ENCODE measurements around the gene ADCY6. TPM values are rescaled to one million over a fixed set of nuclear protein-coding genes. Genes with fewer than 3 reads are reported as not detected.

ADCY6 gene
- total and polyA plus RNA-seq, 7 experiments from 2014 or later, result 0.07 to 0.22 (median 0.08) TPM; not detected in 4

- Mint-ChIP-seq H3K4me1 (peaks cover 0 to 3% (median 0%) of the 10 kb centered on the region in 7 donors), H3K27me3 (peaks cover 7 to 15% (median 9%) of the 10 kb centered on the region in 5 donors), H3K9me3 (no peaks in the 10 kb centered on the region), H3K27ac (no peak overlapping the region), H3K36me3 (no peaks in the 10 kb centered on the region), H3K4me3 (no peak overlapping the region)
- ChIA-PET CTCF (interaction anchor here (1.6 kb wide), 1 partner anchor 14 kb away, joined by 7 read pairs; no protein-coding TSS in a partner anchor), POLR2A (no interaction called here)
- no peak overlapping the region for H3K27ac ChIP-seq (ENCODE audit: low read depth, low read length)
- H3K4me1 ChIP-seq (ENCODE audit: control insufficient read depth in 2 of 2, insufficient read depth in 2 of 2, low read length in 2 of 2), result no peaks in the 10 kb centered on the region
- intact Hi-C loops (cut with micrococcal nuclease), result no loop called here
- DNase-seq (no peak), ATAC-seq (no peak)
- no peaks in the 10 kb centered on the region for H3K9me3 ChIP-seq (ENCODE audit: control insufficient read depth in 2 of 3, low read length in 3 of 3)
- H3K36me3 ChIP-seq (ENCODE audit: control insufficient read depth in 2 of 3, insufficient read depth in 3 of 3, low read length in 3 of 3), result no peaks in the 10 kb centered on the region
- no peaks in the 10 kb centered on the region for H3K27me3 ChIP-seq (ENCODE audit: control insufficient read depth in 2 of 2, insufficient read depth in 2 of 2, low read length in 2 of 2)
- H3K4me3 ChIP-seq (ENCODE audit: low read length), result no peak overlapping the region
Measured at GRCh38 chr12:48780381-48781025, 8.4 kb downstream of the ADCY6 start.

- Histone ChIP-seq H3K36me3 (ENCODE audit: control insufficient read depth in 2 of 3, insufficient read depth in 3 of 3, low read length in 3 of 3) (no peaks in the 10 kb centered on the region), H3K9me3 (ENCODE audit: control insufficient read depth in 2 of 3, low read length in 3 of 3) (no peaks in the 10 kb centered on the region), H3K4me1 (ENCODE audit: control insufficient read depth in 2 of 2, insufficient read depth in 2 of 2, low read length in 2 of 2) (no peaks in the 10 kb centered on the region), H3K27ac (ENCODE audit: low read depth, low read length) (no peak overlapping the region), H3K4me3 (ENCODE audit: low read length) (no peak overlapping the region), H3K27me3 (ENCODE audit: control insufficient read depth in 2 of 2, insufficient read depth in 2 of 2, low read length in 2 of 2) (no peaks in the 10 kb centered on the region)
- peaks cover 0 to 3% (median 0%) of the 10 kb centered on the region in 7 donors for H3K4me1 Mint-ChIP-seq
- DNase-seq, result no peak
- H3K27ac Mint-ChIP-seq, result no peak overlapping the region
- H3K9me3 Mint-ChIP-seq, result no peaks in the 10 kb centered on the region
- POLR2A ChIA-PET, result no interaction called here
- intact Hi-C loops (cut with micrococcal nuclease), result no loop called here
- H3K27me3 Mint-ChIP-seq, result peaks cover 1 to 10% (median 4%) of the 10 kb centered on the region in 5 donors
- no peaks in the 10 kb centered on the region for H3K36me3 Mint-ChIP-seq
- no peak for ATAC-seq
- H3K4me3 Mint-ChIP-seq, result no peak overlapping the region
- CTCF ChIA-PET, result interaction anchor here (0.6 to 1.6 kb wide), 3 partner anchors 12 to 113 kb away, joined by 3 to 7 read pairs (median 3); no protein-coding TSS in a partner anchor
Measured at GRCh38 chr12:48779869-48780268, 9.0 kb downstream of the ADCY6 start.

- Histone ChIP-seq H3K9me3 (ENCODE audit: control insufficient read depth in 2 of 3, low read length in 3 of 3) (no peaks in the 10 kb centered on the region), H3K27me3 (ENCODE audit: control insufficient read depth in 2 of 2, insufficient read depth in 2 of 2, low read length in 2 of 2) (no peaks in the 10 kb centered on the region), H3K4me3 (ENCODE audit: low read length) (no peak overlapping the region), H3K36me3 (ENCODE audit: control insufficient read depth in 2 of 3, insufficient read depth in 3 of 3, low read length in 3 of 3) (no peaks in the 10 kb centered on the region), H3K27ac (ENCODE audit: low read depth, low read length) (no peak overlapping the region), H3K4me1 (ENCODE audit: control insufficient read depth in 2 of 2, insufficient read depth in 2 of 2, low read length in 2 of 2) (no peaks in the 10 kb centered on the region)
- Mint-ChIP-seq H3K9me3 (no peaks in the 10 kb centered on the region), H3K36me3 (no peaks in the 10 kb centered on the region), H3K27me3 (peaks cover 0 to 7% (median 0%) of the 10 kb centered on the region in 5 donors), H3K4me1 (peaks cover 0 to 3% (median 0%) of the 10 kb centered on the region in 7 donors), H3K4me3 (no peak overlapping the region), H3K27ac (no peak overlapping the region)
- intact Hi-C loops (cut with micrococcal nuclease), result no loop called here
- no peak for ATAC-seq
- CTCF ChIA-PET, result no interaction called here
- POLR2A ChIA-PET, result no interaction called here
- no peak for DNase-seq
Measured at GRCh38 chr12:48777501-48778400, 11.1 kb downstream of the ADCY6 start.

- no peak for ATAC-seq
- Histone ChIP-seq H3K9me3 (ENCODE audit: control insufficient read depth in 2 of 3, low read length in 3 of 3) (no peaks in the 10 kb centered on the region), H3K4me1 (ENCODE audit: control insufficient read depth in 2 of 2, insufficient read depth in 2 of 2, low read length in 2 of 2) (no peaks in the 10 kb centered on the region), H3K27ac (ENCODE audit: low read depth, low read length) (no peak overlapping the region), H3K36me3 (ENCODE audit: control insufficient read depth in 2 of 3, insufficient read depth in 3 of 3, low read length in 3 of 3) (no peaks in the 10 kb centered on the region), H3K27me3 (ENCODE audit: control insufficient read depth in 2 of 2, insufficient read depth in 2 of 2, low read length in 2 of 2) (no peaks in the 10 kb centered on the region), H3K4me3 (ENCODE audit: low read length) (no peak overlapping the region)
- Mint-ChIP-seq H3K9me3 (no peaks in the 10 kb centered on the region), H3K27ac (no peak overlapping the region), H3K4me1 (peaks cover 0 to 3% (median 0%) of the 10 kb centered on the region in 7 donors), H3K36me3 (no peaks in the 10 kb centered on the region), H3K4me3 (no peak overlapping the region), H3K27me3 (peaks cover 0 to 6% (median 0%) of the 10 kb centered on the region in 5 donors)
- intact Hi-C loops (cut with micrococcal nuclease), result no loop called here
- no peak for DNase-seq
- ChIA-PET CTCF (no interaction called here), POLR2A (no interaction called here)
Measured at GRCh38 chr12:48776956-48777355, 11.9 kb downstream of the ADCY6 start.

DNA sequence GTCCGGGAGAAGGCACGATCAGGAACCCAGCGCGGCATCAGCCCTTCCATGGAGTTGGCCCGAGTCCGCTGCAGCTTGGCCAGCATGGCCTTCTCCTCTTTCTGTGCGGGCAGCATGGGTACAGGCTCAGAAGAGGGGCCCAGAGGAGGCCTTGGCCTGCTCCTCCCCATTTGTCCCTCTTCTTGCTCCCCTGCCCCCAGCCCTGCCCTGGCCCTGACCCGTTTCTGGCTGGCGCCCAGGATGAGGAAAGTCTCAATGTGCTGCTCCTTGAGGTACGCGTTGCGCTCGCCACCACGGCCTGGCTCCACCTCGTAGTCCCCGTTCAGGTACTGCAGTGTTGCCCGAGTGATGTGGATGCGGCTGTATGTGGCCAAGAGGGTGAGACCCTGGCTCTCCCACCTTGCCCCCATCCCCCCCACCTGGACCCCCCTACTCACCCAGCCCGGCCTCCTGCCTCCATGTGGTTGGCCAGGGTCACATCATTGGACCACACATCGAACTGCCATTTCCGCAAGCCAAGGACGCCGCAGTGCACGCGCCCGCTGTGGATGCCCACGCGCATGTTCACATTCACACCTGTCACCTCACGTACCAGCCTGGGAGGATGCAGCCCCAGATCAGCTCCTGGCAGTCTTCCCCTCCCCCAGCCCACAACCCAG is 12.8 kb downstream of the ADCY6 start:
- peaks cover 0 to 3% (median 0%) of the 10 kb centered on the region in 7 donors for H3K4me1 Mint-ChIP-seq
- H3K36me3 Mint-ChIP-seq, result no peaks in the 10 kb centered on the region
- H3K36me3 ChIP-seq (ENCODE audit: control insufficient read depth in 2 of 3, insufficient read depth in 3 of 3, low read length in 3 of 3), result no peaks in the 10 kb centered on the region

GRCh38 chr12:48775299-48775698 is 13.6 kb downstream of the ADCY6 start:
- Histone ChIP-seq H3K4me3 (ENCODE audit: low read length) (no peak overlapping the region), H3K4me1 (ENCODE audit: control insufficient read depth in 2 of 2, insufficient read depth in 2 of 2, low read length in 2 of 2) (no peaks in the 10 kb centered on the region), H3K36me3 (ENCODE audit: control insufficient read depth in 2 of 3, insufficient read depth in 3 of 3, low read length in 3 of 3) (no peaks in the 10 kb centered on the region), H3K9me3 (ENCODE audit: control insufficient read depth in 2 of 3, low read length in 3 of 3) (no peaks in the 10 kb centered on the region), H3K27ac (ENCODE audit: low read depth, low read length) (no peak overlapping the region), H3K27me3 (ENCODE audit: control insufficient read depth in 2 of 2, insufficient read depth in 2 of 2, low read length in 2 of 2) (no peaks in the 10 kb centered on the region)
- Mint-ChIP-seq H3K27ac (no peak overlapping the region), H3K27me3 (peaks cover 0 to 6% (median 0%) of the 10 kb centered on the region in 5 donors), H3K4me3 (no peak overlapping the region), H3K9me3 (no peaks in the 10 kb centered on the region), H3K4me1 (peaks cover 0 to 3% (median 0%) of the 10 kb centered on the region in 7 donors), H3K36me3 (no peaks in the 10 kb centered on the region)
- intact Hi-C loops (cut with micrococcal nuclease), result no loop called here
- no peak for DNase-seq
- ATAC-seq, result no peak
- ChIA-PET CTCF (no interaction called here), POLR2A (interaction anchor here (0.7 kb wide), 1 partner anchor 20 kb away, joined by 3 read pairs; no protein-coding TSS in a partner anchor)

More for the DNA sequence above, 12.8 kb downstream of the ADCY6 start:
- intact Hi-C loops (cut with micrococcal nuclease), result no loop called here
- Histone ChIP-seq H3K4me1 (ENCODE audit: control insufficient read depth in 2 of 2, insufficient read depth in 2 of 2, low read length in 2 of 2) (no peaks in the 10 kb centered on the region), H3K4me3 (ENCODE audit: low read length) (no peak overlapping the region), H3K27me3 (ENCODE audit: control insufficient read depth in 2 of 2, insufficient read depth in 2 of 2, low read length in 2 of 2) (no peaks in the 10 kb centered on the region), H3K9me3 (ENCODE audit: control insufficient read depth in 2 of 3, low read length in 3 of 3) (no peaks in the 10 kb centered on the region), H3K27ac (ENCODE audit: low read depth, low read length) (no peak overlapping the region)
- POLR2A ChIA-PET, result no interaction called here
- Mint-ChIP-seq H3K4me3 (no peak overlapping the region), H3K27me3 (peaks cover 0 to 6% (median 0%) of the 10 kb centered on the region in 5 donors), H3K27ac (no peak overlapping the region), H3K9me3 (no peaks in the 10 kb centered on the region)
- DNase-seq, result no peak
- CTCF ChIA-PET, result no interaction called here
- no peak for ATAC-seq
